HEK293T (cell line): ENCODE data around the gene GTF2A2.
A peak's percentile ranks its signal among the peaks of the same experiment; 100 is the strongest.

Source experiments
- CTCF ChIA-PET: fragments of 350-600 bp; formaldehyde crosslinking; extraction: SDS; loops from one replicate; lab custom pipeline; 2021; ENCODE audit warnings: antibody characterized with exemption, inconsistent platforms; lab: Yijun Ruan, JAX
- POLR2A ChIA-PET: fragments of 350-600 bp; formaldehyde crosslinking; extraction: SDS; loops from one replicate; lab custom pipeline; 2020; ENCODE audit warnings: antibody characterized with exemption, inconsistent platforms; lab: Yijun Ruan, JAX
- DNase-seq: peaks from one replicate; pipeline ENCODE4 v3.0.0; 2012; ENCODE audit warnings: mixed read lengths; ENCODE audit errors: extremely low spot score
- ARNT ChIP-seq: fragments of 450-650 bp; IDR thresholded peaks from 2 replicates; pipeline ENCODE4 v1.6.1; 2017; ENCODE audit warnings: mild to moderate bottlenecking
- BHLHE40 ChIP-seq: fragments of 450-650 bp; IDR thresholded peaks from 2 replicates; pipeline ENCODE4 v1.6.1; 2016; ENCODE audit warnings: mild to moderate bottlenecking, moderate library complexity, borderline replicate concordance
- CTBP1 ChIP-seq: fragments of 450-650 bp; IDR thresholded peaks from 2 replicates; pipeline ENCODE4 v1.6.1; 2016; ENCODE audit warnings: borderline replicate concordance
- ELF4 ChIP-seq: fragments of 450-650 bp; IDR thresholded peaks from 2 replicates; pipeline ENCODE4 v1.6.1; 2017; ENCODE audit warnings: antibody characterized with exemption
- FOXA1 ChIP-seq: fragments of 450-650 bp; IDR thresholded peaks from 2 replicates; pipeline ENCODE4 v1.6.1; 2016; ENCODE audit warnings: mild to moderate bottlenecking
- FOXK2 ChIP-seq: fragments of 450-650 bp; IDR thresholded peaks from 2 replicates; pipeline ENCODE4 v1.6.1; 2016; ENCODE audit warnings: mild to moderate bottlenecking
- FOXM1 ChIP-seq: fragments of 450-650 bp; IDR thresholded peaks from 2 replicates; pipeline ENCODE4 v1.6.1; 2017; ENCODE audit warnings: mild to moderate bottlenecking, borderline replicate concordance
- HDGF ChIP-seq: fragments of 450-650 bp; IDR thresholded peaks from 2 replicates; pipeline ENCODE4 v1.6.1; 2017; ENCODE audit warnings: antibody characterized with exemption, borderline replicate concordance
- L3MBTL2 ChIP-seq: fragments of 450-650 bp; conservative IDR thresholded peaks from 2 replicates; pipeline ENCODE4 v1.6.1; 2016; ENCODE audit warnings: mild to moderate bottlenecking
- LEF1 ChIP-seq: fragments of 450-650 bp; IDR thresholded peaks from 2 replicates; pipeline ENCODE4 v1.6.1; 2017; ENCODE audit warnings: mild to moderate bottlenecking, borderline replicate concordance
- NFRKB ChIP-seq: fragments of 450-650 bp; IDR thresholded peaks from 2 replicates; pipeline ENCODE4 v1.6.1; 2016; ENCODE audit warnings: mild to moderate bottlenecking, moderate library complexity
- SP1 ChIP-seq: fragments of 450-650 bp; IDR thresholded peaks from 2 replicates; pipeline ENCODE4 v1.6.1; 2017
- SUZ12 ChIP-seq: fragments of 450-650 bp; IDR thresholded peaks from 2 replicates; pipeline ENCODE4 v1.6.1; 2016; ENCODE audit warnings: mild to moderate bottlenecking
- TARDBP ChIP-seq: fragments of 450-650 bp; IDR thresholded peaks from 2 replicates; pipeline ENCODE4 v1.6.1; 2016
- ZNF384 ChIP-seq: fragments of 450-650 bp; IDR thresholded peaks from 2 replicates; pipeline ENCODE4 v1.6.1; 2016
- TF ChIP-seq, protein P1 (sequence below): fragments of 450-650 bp; IDR thresholded peaks from 2 replicates; pipeline ENCODE4 v1.6.1; 2016

The GTF2A2 gene

GRCh38 chr15:59622289-59622688 lies 35.0 kb downstream of the GTF2A2 start:
- no peak for TF ChIP-seq TARDBP
- no peak for TF ChIP-seq HDGF
- no peak for TF ChIP-seq ARNT
- TF ChIP-seq CTBP1 = no peak
- no peak for TF ChIP-seq LEF1
- no peak for TF ChIP-seq SP1
- TF ChIP-seq FOXM1 = no peak
- TF ChIP-seq L3MBTL2 = no peak
- ChIA-PET POLR2A (no interaction called here), CTCF (interaction anchor here (0.7 kb wide), 1 partner anchor 290 kb away, joined by 5 read pairs; no protein-coding TSS in a partner anchor)
- peak; percentile 66 for DNase-seq

DNA sequence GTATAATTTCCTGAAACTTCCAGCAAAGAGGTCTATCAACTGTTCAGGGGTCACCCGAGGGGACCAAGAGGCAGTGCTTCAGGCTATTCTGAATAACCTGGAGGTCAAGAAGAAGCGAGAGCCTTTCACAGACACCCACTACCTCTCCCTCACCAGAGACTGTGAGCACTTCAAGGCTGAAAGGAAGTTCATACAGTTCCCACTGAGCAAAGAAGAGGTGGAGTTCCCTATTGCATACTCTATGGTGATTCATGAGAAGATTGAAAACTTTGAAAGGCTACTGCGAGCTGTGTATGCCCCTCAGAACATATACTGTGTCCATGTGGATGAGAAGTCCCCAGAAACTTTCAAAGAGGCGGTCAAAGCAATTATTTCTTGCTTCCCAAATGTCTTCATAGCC lies 38.9 kb downstream of the GTF2A2 start:
- no peak for DNase-seq
- ChIA-PET POLR2A (no interaction called here), CTCF (no interaction called here)
- no peak for TF ChIP-seq FOXK2
- no peak for TF ChIP-seq ELF4
- TF ChIP-seq SP1 = no peak
- TF ChIP-seq, protein P1, sequence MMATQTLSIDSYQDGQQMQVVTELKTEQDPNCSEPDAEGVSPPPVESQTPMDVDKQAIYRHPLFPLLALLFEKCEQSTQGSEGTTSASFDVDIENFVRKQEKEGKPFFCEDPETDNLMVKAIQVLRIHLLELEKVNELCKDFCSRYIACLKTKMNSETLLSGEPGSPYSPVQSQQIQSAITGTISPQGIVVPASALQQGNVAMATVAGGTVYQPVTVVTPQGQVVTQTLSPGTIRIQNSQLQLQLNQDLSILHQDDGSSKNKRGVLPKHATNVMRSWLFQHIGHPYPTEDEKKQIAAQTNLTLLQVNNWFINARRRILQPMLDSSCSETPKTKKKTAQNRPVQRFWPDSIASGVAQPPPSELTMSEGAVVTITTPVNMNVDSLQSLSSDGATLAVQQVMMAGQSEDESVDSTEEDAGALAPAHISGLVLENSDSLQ = no peak
- TF ChIP-seq ARNT = no peak
- no peak for TF ChIP-seq FOXA1
- TF ChIP-seq HDGF = no peak
- TF ChIP-seq NFRKB = no peak
- TF ChIP-seq SUZ12 = no peak
- TF ChIP-seq CTBP1 = no peak
- TF ChIP-seq LEF1 = no peak
- no peak for TF ChIP-seq BHLHE40
- no peak for TF ChIP-seq ZNF384
- TF ChIP-seq L3MBTL2 = no peak
- TF ChIP-seq TARDBP = no peak
- no peak for TF ChIP-seq FOXM1

GRCh38 chr15:59616379-59616778 lies 40.9 kb downstream of the GTF2A2 start:
- no peak for DNase-seq
- ChIA-PET CTCF (interaction anchor here (0.5 to 0.6 kb wide), 2 partner anchors 88 to 116 kb away, joined by 6 read pairs; no protein-coding TSS in a partner anchor), POLR2A (no interaction called here)
- TF ChIP-seq LEF1 = no peak
- no peak for TF ChIP-seq CTBP1
- TF ChIP-seq L3MBTL2 = no peak
- TF ChIP-seq ELF4 = no peak
- TF ChIP-seq SP1 = no peak
- no peak for TF ChIP-seq ZNF384

DNA sequence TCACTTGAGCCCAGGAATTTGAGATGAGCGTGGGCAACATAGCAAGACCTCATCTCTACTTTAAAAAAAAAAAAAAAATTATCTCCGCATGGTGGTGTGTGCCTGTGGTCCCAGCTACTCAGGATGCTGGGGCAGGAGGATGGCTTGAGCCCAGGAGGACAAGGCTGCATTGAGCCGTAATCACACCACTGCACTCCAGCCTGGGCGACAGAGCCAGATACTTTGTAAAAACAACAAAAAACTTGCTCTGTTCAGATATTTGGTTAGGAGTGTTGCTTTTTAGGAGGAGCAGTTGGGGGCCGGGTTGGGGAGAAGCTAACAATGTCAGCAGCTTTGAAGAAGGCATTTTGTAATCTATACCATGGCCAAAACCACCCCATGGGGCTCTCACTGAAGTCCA lies 41.7 kb downstream of the GTF2A2 start:
- TF ChIP-seq L3MBTL2 = no peak
- no peak for TF ChIP-seq CTBP1
- TF ChIP-seq ARNT = no peak
- TF ChIP-seq FOXK2 = no peak
- TF ChIP-seq TARDBP = no peak
- no peak for TF ChIP-seq FOXA1
- no peak for TF ChIP-seq SUZ12
- CTCF ChIA-PET = interaction anchor here (0.6 kb wide), 1 partner anchor 115 kb away, joined by 6 read pairs; no protein-coding TSS in a partner anchor
- no peak for DNase-seq
- POLR2A ChIA-PET = no interaction called here

DNA sequence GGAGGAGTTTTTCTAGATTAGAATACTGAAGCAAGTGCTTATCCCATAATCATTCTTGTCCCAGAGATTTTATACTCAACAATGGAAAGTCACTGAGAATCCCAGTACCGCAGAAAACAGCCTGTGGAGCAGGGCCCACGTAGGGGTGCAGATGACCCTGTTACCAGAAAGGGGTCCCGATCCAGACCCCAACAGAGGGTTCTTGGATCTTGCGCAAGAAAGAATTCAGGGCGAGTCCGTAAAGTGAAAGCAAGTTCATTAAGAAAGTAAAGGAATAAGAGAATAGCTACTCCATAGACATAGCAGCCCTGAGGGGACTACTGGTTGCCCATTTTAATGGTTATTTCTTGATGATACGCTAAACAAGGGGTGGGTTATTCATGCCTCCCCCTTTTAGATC lies 43.2 kb downstream of the GTF2A2 start:
- CTCF ChIA-PET = no interaction called here
- POLR2A ChIA-PET = no interaction called here
- DNase-seq = no peak
- TF ChIP-seq TARDBP (no peak), FOXM1 (no peak), CTBP1 (no peak), BHLHE40 (no peak), SP1 (no peak)

DNA sequence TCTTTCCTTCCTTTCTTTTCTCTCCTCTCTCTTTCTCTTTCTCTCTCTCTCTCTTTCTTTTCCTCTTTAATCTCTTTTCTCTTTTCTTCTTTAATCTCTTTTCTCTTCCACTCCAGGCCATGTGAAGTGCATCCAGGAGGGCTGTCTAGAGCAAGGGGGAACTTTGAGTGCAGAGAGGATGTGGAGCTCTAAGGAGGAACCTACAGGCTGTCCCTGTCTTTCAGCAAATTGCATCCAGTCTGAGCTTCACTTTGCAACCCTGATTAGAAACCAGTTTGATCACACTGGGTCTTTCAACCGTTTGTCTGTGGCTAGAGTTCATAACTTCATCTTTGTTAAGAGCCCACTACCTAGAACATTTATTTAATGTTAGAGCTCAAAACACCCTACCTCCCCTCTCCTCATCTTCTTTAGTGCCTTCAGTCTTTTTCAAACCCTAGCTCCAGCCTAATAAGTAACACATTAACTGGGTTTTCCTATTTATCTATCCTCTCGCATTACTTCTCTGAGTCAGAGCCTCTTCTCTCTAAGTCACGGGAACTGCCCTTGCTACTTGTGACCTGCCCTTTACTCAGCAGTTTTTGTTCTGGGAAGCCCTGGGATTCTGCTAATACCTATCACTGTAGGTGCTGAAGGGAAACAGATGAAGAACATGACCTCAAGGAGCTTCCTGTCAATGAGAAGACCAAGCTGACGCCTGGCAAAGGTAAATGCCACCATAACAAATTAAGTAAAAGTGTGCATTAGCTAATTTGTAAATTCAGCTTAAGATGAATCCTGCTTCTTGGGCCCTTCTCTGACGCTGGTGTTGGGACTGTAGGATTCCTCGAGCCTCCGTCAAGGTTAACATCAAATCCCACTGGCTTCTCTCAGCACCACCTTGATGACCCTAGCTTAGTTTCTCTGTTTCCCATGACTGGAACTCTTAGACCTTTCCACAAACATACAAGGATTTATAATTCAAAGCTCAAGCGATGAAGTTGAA lies 45.7 kb downstream of the GTF2A2 start, which contains the start of gene GCNT3:
Gene GCNT3 (plus strand): TSS at position 508 of the 985 bp plus-strand sequence. CDS start 6,456 bp downstream, outside the sequence.
- TF ChIP-seq CTBP1 (no peak), FOXM1 (no peak), ELF4 (no peak), FOXK2 (no peak), NFRKB (no peak), L3MBTL2 (no peak), ZNF384 (no peak), SP1 (no peak), TARDBP (no peak), ARNT (no peak)
- ChIA-PET CTCF (interaction anchor here (1.0 kb wide), 1 partner anchor 83 kb away, joined by 4 read pairs; no protein-coding TSS in a partner anchor), POLR2A (no interaction called here)
- no peak for DNase-seq

GRCh38 chr15:59609730-59610712 lies 47.3 kb downstream of the GTF2A2 start:
- no peak for DNase-seq
- POLR2A ChIA-PET = no interaction called here
- TF ChIP-seq HDGF = no peak
- no peak for TF ChIP-seq FOXK2
- TF ChIP-seq L3MBTL2 = no peak
- TF ChIP-seq SP1 = no peak
- no peak for TF ChIP-seq ELF4
- TF ChIP-seq TARDBP = no peak
- TF ChIP-seq LEF1 = no peak
- no peak for TF ChIP-seq FOXM1
- no peak for TF ChIP-seq ARNT
- TF ChIP-seq CTBP1 = no peak
- TF ChIP-seq, protein P1 = no peak
- CTCF ChIA-PET = no interaction called here
